ENCODE measurements around the gene TXNL4B. TPM values are rescaled to one million over a fixed set of nuclear protein-coding genes. Genes with fewer than 3 reads are reported as not detected.

Gene TXNL4B
- total RNA-seq, 5 donors from 2014 or later (not counting 1 experiment from before 2014, with no cell fraction given) = 10.9 to 24.2 (median 19.4) TPM

GRCh38 chr16:72099377-72099818, 6.0 kb upstream of the TXNL4B start:
- Mint-ChIP-seq H3K9me3 (no peaks in the 10 kb centered on the region), H3K36me3 (peaks cover 68% of the 10 kb centered on the region), H3K27me3 (no peaks in the 10 kb centered on the region), H3K4me3 (no peak overlapping the region), H3K27ac (no peak overlapping the region), H3K4me1 (peaks cover 24 to 29% (median 24%) of the 10 kb centered on the region in 3 donors)
- Histone ChIP-seq H3K27ac (ENCODE audit: low read length) (no peak overlapping the region), H3K4me3 (ENCODE audit: control insufficient read depth in 1 of 2, extremely low read depth in 1 of 2, low read length in 1 of 2) (no peak overlapping the region), H3K9me3 (no peaks in the 10 kb centered on the region), H3K36me3 (ENCODE audit: control insufficient read depth in 2 of 2, extremely low read depth in 1 of 2, insufficient read depth in 1 of 2, low read length in 1 of 2) (peaks cover 29 to 83% of the 10 kb centered on the region in 2 donors), H3K4me1 (ENCODE audit: control insufficient read depth in 1 of 2, extremely low read depth in 1 of 2, insufficient read depth in 2 of 2, low read length in 2 of 2) (peaks cover 8 to 10% of the 10 kb centered on the region in 2 experiments), H3K27me3 (replicated peaks in 1 of 2; ENCODE audit: control insufficient read depth in 2 of 2, extremely low read depth in 1 of 2, insufficient read depth in 2 of 2, low read length in 1 of 2) (no peaks in the 10 kb centered on the region)
- ChIA-PET CTCF (interaction anchor here in 1 of 2 donors (0.6 kb wide), 1 partner anchor 810 kb away, joined by 3 read pairs; the partner anchor contains the start of gene CMTR2), POLR2A (no interaction called here)
- ATAC-seq (replicated peaks in 1 of 4) = peak; percentile 60 to 84 (median 76)
- WGBS (ENCODE audit: insufficient coverage) = 87% methylated on average over 11 of the region's 12 CpGs
- DNase-seq = peak in 26 of 35 experiments; percentile 4 to 61 (median 24)

- Mint-ChIP-seq H3K9me3 (no peaks in the 10 kb centered on the region), H3K36me3 (peaks cover 63% of the 10 kb centered on the region)
Observed at GRCh38 chr16:72098936-72099335, 5.5 kb upstream of the TXNL4B start.

GRCh38 chr16:72094266-72094610, 818 bp upstream of the TXNL4B start:
- Mint-ChIP-seq H3K27me3 (no peaks in the 10 kb centered on the region), H3K9me3 (no peaks in the 10 kb centered on the region), H3K27ac (peak overlapping the region; percentile 97 to 99), H3K4me3 (peak overlapping the region; percentile 97 to 98 (median 98)), H3K4me1 (peaks cover 62 to 64% (median 63%) of the 10 kb centered on the region in 3 donors), H3K36me3 (peaks cover 36% of the 10 kb centered on the region)
- Histone ChIP-seq H3K27ac (ENCODE audit: low read length) (peak overlapping the region; percentile 84), H3K4me3 (ENCODE audit: control insufficient read depth in 1 of 2, extremely low read depth in 1 of 2, low read length in 1 of 2) (peak overlapping the region; percentile 92 to 95), H3K9me3 (no peaks in the 10 kb centered on the region), H3K27me3 (replicated peaks in 1 of 2; ENCODE audit: control insufficient read depth in 2 of 2, extremely low read depth in 1 of 2, insufficient read depth in 2 of 2, low read length in 1 of 2) (no peaks in the 10 kb centered on the region), H3K36me3 (ENCODE audit: control insufficient read depth in 2 of 2, extremely low read depth in 1 of 2, insufficient read depth in 1 of 2, low read length in 1 of 2) (peaks cover 0 to 44% of the 10 kb centered on the region in 2 donors), H3K4me1 (ENCODE audit: control insufficient read depth in 1 of 2, extremely low read depth in 1 of 2, insufficient read depth in 2 of 2, low read length in 2 of 2) (peaks cover 25 to 26% of the 10 kb centered on the region in 2 experiments)
- ATAC-seq (replicated peaks in 1 of 4) (peak in 1 of 4 experiments; percentile 3), DNase-seq (peak in 9 of 35 experiments; percentile 2 to 19 (median 9))
- CTCF ChIA-PET = interaction anchor here (0.5 kb wide), 2 partner anchors 87 to 175 kb away, joined by 3 to 4 read pairs; no protein-coding TSS in a partner anchor
- POLR2A ChIA-PET = no interaction called here
- 2% methylated on average over 8 of the region's 11 CpGs for whole genome bisulfite sequencing (ENCODE audit: insufficient coverage)

More at GRCh38 chr16:72098936-72099335, 5.5 kb upstream of the TXNL4B start:
- ChIA-PET CTCF (no interaction called here), POLR2A (no interaction called here)
- H3K4me1 ChIP-seq (ENCODE audit: control insufficient read depth in 1 of 2, extremely low read depth in 1 of 2, insufficient read depth in 2 of 2, low read length in 2 of 2) = peaks cover 12 to 13% of the 10 kb centered on the region in 2 experiments
- DNase-seq (no peak), ATAC-seq (replicated peaks in 1 of 4) (no peak)
- H3K27me3 Mint-ChIP-seq = no peaks in the 10 kb centered on the region
- H3K27ac ChIP-seq (ENCODE audit: low read length) = no peak overlapping the region
- no peak overlapping the region for H3K4me3 Mint-ChIP-seq
- H3K27me3 ChIP-seq (replicated peaks in 1 of 2; ENCODE audit: control insufficient read depth in 2 of 2, extremely low read depth in 1 of 2, insufficient read depth in 2 of 2, low read length in 1 of 2) = no peaks in the 10 kb centered on the region
- peaks cover 27 to 79% of the 10 kb centered on the region in 2 donors for H3K36me3 ChIP-seq (ENCODE audit: control insufficient read depth in 2 of 2, extremely low read depth in 1 of 2, insufficient read depth in 1 of 2, low read length in 1 of 2)
- H3K4me3 ChIP-seq (ENCODE audit: control insufficient read depth in 1 of 2, extremely low read depth in 1 of 2, low read length in 1 of 2) = no peak overlapping the region
- H3K4me1 Mint-ChIP-seq = peaks cover 26 to 31% (median 28%) of the 10 kb centered on the region in 3 donors
- H3K9me3 ChIP-seq = no peaks in the 10 kb centered on the region
- H3K27ac Mint-ChIP-seq = no peak overlapping the region
- 90% methylated on average over 11 of the region's 15 CpGs for WGBS (ENCODE audit: insufficient coverage)

GRCh38 chr16:72092832-72093447, 480 bp downstream of the TXNL4B start:
- Histone ChIP-seq H3K36me3 (ENCODE audit: control insufficient read depth in 2 of 2, extremely low read depth in 1 of 2, insufficient read depth in 1 of 2, low read length in 1 of 2) (peaks cover 0 to 44% of the 10 kb centered on the region in 2 donors), H3K27ac (ENCODE audit: low read length) (peak overlapping the region; percentile 84), H3K9me3 (no peaks in the 10 kb centered on the region), H3K4me3 (ENCODE audit: control insufficient read depth in 1 of 2, extremely low read depth in 1 of 2, low read length in 1 of 2) (peak overlapping the region; percentile 92 to 95), H3K27me3 (replicated peaks in 1 of 2; ENCODE audit: control insufficient read depth in 2 of 2, extremely low read depth in 1 of 2, insufficient read depth in 2 of 2, low read length in 1 of 2) (no peaks in the 10 kb centered on the region), H3K4me1 (ENCODE audit: control insufficient read depth in 1 of 2, extremely low read depth in 1 of 2, insufficient read depth in 2 of 2, low read length in 2 of 2) (peaks cover 25 to 26% of the 10 kb centered on the region in 2 experiments)
- under 1% methylated on average over 22 of the region's 22 CpGs for WGBS (ENCODE audit: insufficient coverage)
- ChIA-PET CTCF (interaction anchor here in 1 of 2 donors (0.8 kb wide), 1 partner anchor 572 kb away, joined by 3 read pairs; no protein-coding TSS in a partner anchor), POLR2A (interaction anchor here in 1 of 2 donors (0.9 kb wide), 1 partner anchor 609 kb away, joined by 4 read pairs; no protein-coding TSS in a partner anchor)
- peak overlapping the region; percentile 97 to 99 for H3K27ac Mint-ChIP-seq
- no peaks in the 10 kb centered on the region for H3K9me3 Mint-ChIP-seq
- H3K4me1 Mint-ChIP-seq = peaks cover 62 to 63% (median 63%) of the 10 kb centered on the region in 3 donors
- no peaks in the 10 kb centered on the region for H3K27me3 Mint-ChIP-seq
- ATAC-seq (replicated peaks in 1 of 4) (peak; percentile 16 to 29 (median 23)), DNase-seq (peak in 2 of 35 experiments; percentile 4 to 10)
- peaks cover 38% of the 10 kb centered on the region for H3K36me3 Mint-ChIP-seq
- H3K4me3 Mint-ChIP-seq = peak overlapping the region; percentile 97 to 98 (median 98)

- Histone ChIP-seq H3K9me3 (no peaks in the 10 kb centered on the region), H3K27ac (ENCODE audit: low read length) (no peak overlapping the region), H3K4me3 (ENCODE audit: control insufficient read depth in 1 of 2, extremely low read depth in 1 of 2, low read length in 1 of 2) (no peak overlapping the region), H3K27me3 (replicated peaks in 1 of 2; ENCODE audit: control insufficient read depth in 2 of 2, extremely low read depth in 1 of 2, insufficient read depth in 2 of 2, low read length in 1 of 2) (no peaks in the 10 kb centered on the region), H3K4me1 (ENCODE audit: control insufficient read depth in 1 of 2, extremely low read depth in 1 of 2, insufficient read depth in 2 of 2, low read length in 2 of 2) (peaks cover 25 to 26% of the 10 kb centered on the region in 2 experiments), H3K36me3 (ENCODE audit: control insufficient read depth in 2 of 2, extremely low read depth in 1 of 2, insufficient read depth in 1 of 2, low read length in 1 of 2) (peaks cover 3 to 40% of the 10 kb centered on the region in 2 donors)
- CTCF ChIA-PET = no interaction called here
- Mint-ChIP-seq H3K27me3 (no peaks in the 10 kb centered on the region), H3K4me1 (peaks cover 53 to 57% (median 54%) of the 10 kb centered on the region in 3 donors), H3K36me3 (peaks cover 30% of the 10 kb centered on the region), H3K27ac (no peak overlapping the region), H3K4me3 (peak overlapping the region; percentile 97 to 98 (median 98)), H3K9me3 (no peaks in the 10 kb centered on the region)
- WGBS (ENCODE audit: insufficient coverage) = no CpG with 5 or more reads among the region's 3 CpGs
- no peak for ATAC-seq (replicated peaks in 1 of 4)
- DNase-seq = no peak
- POLR2A ChIA-PET = no interaction called here
Observed at GRCh38 chr16:72091217-72091616, 2.2 kb downstream of the TXNL4B start.

- Histone ChIP-seq H3K9me3 (peaks cover 3% of the 10 kb centered on the region), H3K27ac (ENCODE audit: low read length) (no peak overlapping the region), H3K4me1 (ENCODE audit: control insufficient read depth in 1 of 2, extremely low read depth in 1 of 2, insufficient read depth in 2 of 2, low read length in 2 of 2) (no peaks in the 10 kb centered on the region), H3K27me3 (replicated peaks in 1 of 2; ENCODE audit: control insufficient read depth in 2 of 2, extremely low read depth in 1 of 2, insufficient read depth in 2 of 2, low read length in 1 of 2) (no peaks in the 10 kb centered on the region), H3K4me3 (ENCODE audit: control insufficient read depth in 1 of 2, extremely low read depth in 1 of 2, low read length in 1 of 2) (no peak overlapping the region), H3K36me3 (ENCODE audit: control insufficient read depth in 2 of 2, extremely low read depth in 1 of 2, insufficient read depth in 1 of 2, low read length in 1 of 2) (peaks cover 7 to 47% of the 10 kb centered on the region in 2 donors)
- CTCF ChIA-PET = no interaction called here
- no peak overlapping the region for H3K27ac Mint-ChIP-seq
- POLR2A ChIA-PET = no interaction called here
- ATAC-seq (replicated peaks in 1 of 4) = no peak
- no peak for DNase-seq
- H3K27me3 Mint-ChIP-seq = no peaks in the 10 kb centered on the region
- peaks cover 49% of the 10 kb centered on the region for H3K36me3 Mint-ChIP-seq
- peaks cover 0 to 2% (median under 1%) of the 10 kb centered on the region in 3 donors for H3K4me1 Mint-ChIP-seq
- no peak overlapping the region for H3K4me3 Mint-ChIP-seq
- WGBS (ENCODE audit: insufficient coverage) = 100% methylated on average over 1 of the region's 2 CpGs
- peaks cover 0 to 9% (median 0%) of the 10 kb centered on the region in 3 donors for H3K9me3 Mint-ChIP-seq
Observed at GRCh38 chr16:72085002-72085401, 8.4 kb downstream of the TXNL4B start.
